Measurements from ENCODE around the gene PARP1. TPM values are rescaled to one million over a fixed set of nuclear protein-coding genes. Genes with fewer than 3 reads are reported as not detected.

The PARP1 gene
- total RNA-seq, 1 experiment from 2014 or later = 213 TPM

GRCh38 chr1:226363801-226364513 lies 43.9 kb downstream of the PARP1 start:
- Histone ChIP-seq H3K4me3 (replicated peaks in 1 of 2; ENCODE audit: low read depth in 1 of 2, low read length in 2 of 2) (no peak overlapping the region), H3K4me2 (ENCODE audit: low read length) (no peak overlapping the region), H3K4me1 (ENCODE audit: control insufficient read depth in 1 of 2, insufficient read depth in 2 of 2, low read length in 2 of 2) (no peaks in the 10 kb centered on the region), H3K9me3 (ENCODE audit: control insufficient read depth in 1 of 2, insufficient read depth in 1 of 2, low read depth in 1 of 2, low read length in 2 of 2) (no peaks in the 10 kb centered on the region), H3K9ac (ENCODE audit: low read length) (no peak overlapping the region), H4K20me1 (ENCODE audit: insufficient read depth) (no peaks in the 10 kb centered on the region), H2AFZ (ENCODE audit: low read depth, low read length, poor library complexity, severe bottlenecking) (no peak overlapping the region), H3K27me3 (ENCODE audit: insufficient read depth, low read length) (no peaks in the 10 kb centered on the region), H3K9me2 (ENCODE audit: insufficient read depth) (no peaks in the 10 kb centered on the region), H3K36me3 (ENCODE audit: control insufficient read depth in 1 of 2, insufficient read depth in 2 of 2, low read length in 2 of 2) (peaks cover 51 to 55% of the 10 kb centered on the region in 2 experiments; a peak in 3 of 4 replicates), H3K27ac (ENCODE audit: low read depth, low read length) (no peak overlapping the region), H3K79me2 (ENCODE audit: insufficient read depth, low read length) (no peaks in the 10 kb centered on the region)
- no peak for TF ChIP-seq SP1 (IDR thresholded peaks at IDR 0.05; ENCODE audit: low read depth)
- no peak for TF ChIP-seq EZH2phosphoT487 (IDR thresholded peaks at IDR 0.05; ENCODE audit: borderline replicate concordance)
- TF ChIP-seq POLR2AphosphoS5 (IDR thresholded peaks at IDR 0.05; ENCODE audit: low read depth, low read length) = no peak
- no peak for TF ChIP-seq CTCF (IDR thresholded peaks at IDR 0.05 in 2 of 3, conservative IDR thresholded peaks at IDR 0.05 in 1 of 3; ENCODE audit: borderline replicate concordance in 1 of 3, insufficient read depth in 1 of 3, low read depth in 2 of 3, low read length in 2 of 3)
- TF ChIP-seq EZH2 (IDR thresholded peaks at IDR 0.05) = no peak
- TF ChIP-seq CBX3 (IDR thresholded peaks at IDR 0.05; ENCODE audit: low read depth) = no peak
- no peak for TF ChIP-seq SRF (IDR thresholded peaks at IDR 0.05; ENCODE audit: low read depth)
- TF ChIP-seq ZFX (IDR thresholded peaks at IDR 0.05) = no peak
- TF ChIP-seq POLR2A (IDR thresholded peaks at IDR 0.05; ENCODE audit: borderline replicate concordance, extremely low read depth, insufficient read depth, insufficient read length) = no peak
- TF ChIP-seq, protein P1, sequence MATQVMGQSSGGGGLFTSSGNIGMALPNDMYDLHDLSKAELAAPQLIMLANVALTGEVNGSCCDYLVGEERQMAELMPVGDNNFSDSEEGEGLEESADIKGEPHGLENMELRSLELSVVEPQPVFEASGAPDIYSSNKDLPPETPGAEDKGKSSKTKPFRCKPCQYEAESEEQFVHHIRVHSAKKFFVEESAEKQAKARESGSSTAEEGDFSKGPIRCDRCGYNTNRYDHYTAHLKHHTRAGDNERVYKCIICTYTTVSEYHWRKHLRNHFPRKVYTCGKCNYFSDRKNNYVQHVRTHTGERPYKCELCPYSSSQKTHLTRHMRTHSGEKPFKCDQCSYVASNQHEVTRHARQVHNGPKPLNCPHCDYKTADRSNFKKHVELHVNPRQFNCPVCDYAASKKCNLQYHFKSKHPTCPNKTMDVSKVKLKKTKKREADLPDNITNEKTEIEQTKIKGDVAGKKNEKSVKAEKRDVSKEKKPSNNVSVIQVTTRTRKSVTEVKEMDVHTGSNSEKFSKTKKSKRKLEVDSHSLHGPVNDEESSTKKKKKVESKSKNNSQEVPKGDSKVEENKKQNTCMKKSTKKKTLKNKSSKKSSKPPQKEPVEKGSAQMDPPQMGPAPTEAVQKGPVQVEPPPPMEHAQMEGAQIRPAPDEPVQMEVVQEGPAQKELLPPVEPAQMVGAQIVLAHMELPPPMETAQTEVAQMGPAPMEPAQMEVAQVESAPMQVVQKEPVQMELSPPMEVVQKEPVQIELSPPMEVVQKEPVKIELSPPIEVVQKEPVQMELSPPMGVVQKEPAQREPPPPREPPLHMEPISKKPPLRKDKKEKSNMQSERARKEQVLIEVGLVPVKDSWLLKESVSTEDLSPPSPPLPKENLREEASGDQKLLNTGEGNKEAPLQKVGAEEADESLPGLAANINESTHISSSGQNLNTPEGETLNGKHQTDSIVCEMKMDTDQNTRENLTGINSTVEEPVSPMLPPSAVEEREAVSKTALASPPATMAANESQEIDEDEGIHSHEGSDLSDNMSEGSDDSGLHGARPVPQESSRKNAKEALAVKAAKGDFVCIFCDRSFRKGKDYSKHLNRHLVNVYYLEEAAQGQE (IDR thresholded peaks at IDR 0.05; ENCODE audit: low read depth) = no peak
- no peak for TF ChIP-seq MAX (IDR thresholded peaks at IDR 0.05)
- no peak for TF ChIP-seq ZNF274 (IDR thresholded peaks at IDR 0.05; ENCODE audit: low read depth, low read length)
- TF ChIP-seq YY1 (IDR thresholded peaks at IDR 0.05; ENCODE audit: extremely low read depth, insufficient replicate concordance, low read depth, low read length) = no peak
- TF ChIP-seq FOSL1 (IDR thresholded peaks at IDR 0.05; ENCODE audit: low read depth) = no peak
- no peak for TF ChIP-seq SIN3A (IDR thresholded peaks at IDR 0.05; ENCODE audit: low read depth)
- no peak for TF ChIP-seq ELF1 (IDR thresholded peaks at IDR 0.05; ENCODE audit: borderline replicate concordance, low read depth)
- CTCF ChIA-PET = no interaction called here
- intact Hi-C loops (cut with micrococcal nuclease) = no loop called here
- no TSS peak for BruUV-seq (replicated peaks)
- DNase-seq (ENCODE audit: low read depth, low spot score) = no peak
- RAD21 ChIA-PET (ENCODE audit: low non-redundant PET in 1 of 2, low total read pairs in 2 of 2, uncharacterized antibody in 2 of 2, unreplicated experiment in 2 of 2) = no interaction called here
- POLR2A ChIA-PET = no interaction called here
- no peak for ATAC-seq

Measured in HCT116 (cell line).